HepG2 (cell line): ENCODE results near the gene GALNT9. TPM values are rescaled to one million over a fixed set of nuclear protein-coding genes. Genes with fewer than 3 reads are reported as not detected.

Source experiments
- ATAC-seq: fragments of 200-7000 bp; cut with Tn5 transposase; 3 replicates; pipeline ENCODE4 v1.9.1; 2020; ENCODE audit warnings: mild to moderate bottlenecking, moderate library complexity
- BruUV-seq: library from RNA; stranded (reverse); fragments of 400-500 nt; replicated peaks from 2 replicates; lab custom pipeline; 2021; lab: Mats Ljungman, UMichigan
- CTCF ChIA-PET: fragments of 300-600 bp; formaldehyde crosslinking; extraction: SDS; loops from one replicate; lab custom pipeline; 2021; ENCODE audit warnings: low total read pairs, inconsistent platforms, low intra/inter-chr PET ratio; lab: Yijun Ruan, JAX
- POLR2A ChIA-PET: fragments of 350-600 bp; sonication (Branson Sonifier 250); formaldehyde crosslinking; loops from one replicate; lab custom pipeline; 2020; ENCODE audit warnings: antibody characterized with exemption, inconsistent platforms; lab: Yijun Ruan, JAX
- DNase-seq: peaks from one replicate; pipeline ENCODE4 v3.0.0-alpha.2; 2015; ENCODE audit warnings: low spot score
- FAIRE-seq: peaks from 3 replicates; lab custom pipeline; 2011; peaks lifted over from hg19 to GRCh38; lab: Jason Lieb, UNC
- H2AFZ ChIP-seq: one replicate; pipeline ENCODE4 v1.6.1; 2011; ENCODE audit warnings: low read length, inconsistent platforms
- H3K27ac ChIP-seq: fragments of 300-600 bp; 3 replicates; pipeline ENCODE4 v1.8.0; 2011; ENCODE audit warnings: mixed run types, mild to moderate bottlenecking, mixed read lengths, low read length, inconsistent platforms; ENCODE audit not compliant: insufficient read depth; ENCODE audit errors: extremely low read length
- H3K27me3 ChIP-seq, 2 experiments: fragments of 200-600 bp in 1 of 2; 2 replicates in 1 of 2; 3 replicates in 1 of 2; pipeline versions ENCODE4 v1.6.0 to v1.8.0; 2011; ENCODE audit warnings: low read length in 2 of 2, mild to moderate bottlenecking in 2 of 2, moderate library complexity in 2 of 2, inconsistent platforms in 1 of 2; ENCODE audit not compliant: insufficient read depth in 2 of 2, control insufficient read depth in 1 of 2
- H3K36me3 ChIP-seq, 2 experiments: fragments of 200-600 bp in 1 of 2; replicated peaks in 1 of 2; 2 replicates in 1 of 2; 3 replicates in 1 of 2; pipeline versions ENCODE4 v1.5.1 to v1.8.0; 2011; ENCODE audit warnings: low read length in 2 of 2, inconsistent platforms in 1 of 2; ENCODE audit not compliant: insufficient read depth in 2 of 2, control insufficient read depth in 1 of 2
- H3K4me1 ChIP-seq: 2 replicates; pipeline ENCODE4 v1.5.1; 2012; ENCODE audit warnings: low read length, inconsistent platforms; ENCODE audit not compliant: insufficient read depth
- H3K4me2 ChIP-seq: 2 replicates; pipeline ENCODE4 v1.6.0; 2011; ENCODE audit warnings: low read depth, low read length, inconsistent platforms
- H3K4me3 ChIP-seq, 3 experiments: fragments of 200-600 bp in 1 of 3; sonication (generic), shearing (Covaris generic) in 1 of 3; replicated peaks in 1 of 3; 2 replicates each; pipeline ENCODE4 v1.5.1; 2011 to 2016; ENCODE audit warnings: low read length in 3 of 3, inconsistent platforms in 2 of 3, low read depth in 2 of 3, mild to moderate bottlenecking in 2 of 3, control low read depth in 1 of 3, mixed read lengths in 1 of 3; ENCODE audit not compliant: insufficient read depth in 1 of 3
- H3K79me2 ChIP-seq: one replicate; pipeline ENCODE4 v1.6.1; 2011; ENCODE audit warnings: low read length, inconsistent platforms; ENCODE audit not compliant: insufficient read depth
- H3K9ac ChIP-seq: 2 replicates; pipeline ENCODE4 v1.6.0; 2011; ENCODE audit warnings: mild to moderate bottlenecking, low read depth, low read length, inconsistent platforms; ENCODE audit not compliant: insufficient read depth
- H3K9me3 ChIP-seq: 2 replicates; pipeline ENCODE4 v1.5.1; 2012; ENCODE audit warnings: mild to moderate bottlenecking, low read length
- H4K20me1 ChIP-seq: 2 replicates; pipeline ENCODE4 v1.6.0; 2011; ENCODE audit warnings: inconsistent platforms, mild to moderate bottlenecking, low read length, moderate library complexity; ENCODE audit not compliant: insufficient read depth
- AGO2 ChIP-seq: fragments of 200-400 bp; formaldehyde crosslinking; optimal IDR thresholded peaks from 2 replicates; pipeline ENCODE3; 2017; ENCODE audit warnings: mild to moderate bottlenecking, low read depth, low read length, moderate library complexity
- HOXD1 ChIP-seq: sonication (generic); formaldehyde crosslinking; IDR thresholded peaks from 2 replicates; pipeline ENCODE4 v1.5.0; 2020; ENCODE audit warnings: missing genetic modification reagents
- KAT7 ChIP-seq: IDR thresholded peaks from 2 replicates; pipeline ENCODE4 v1.6.1; 2018; ENCODE audit warnings: borderline replicate concordance, missing compliant biosample characterization
- KAT8 ChIP-seq: IDR thresholded peaks from 2 replicates; pipeline ENCODE4 v1.6.1; 2016; ENCODE audit warnings: missing genetic modification reagents, missing compliant biosample characterization
- MXI1 ChIP-seq: IDR thresholded peaks from 3 replicates; pipeline ENCODE4 v1.6.1; 2012; ENCODE audit warnings: low read depth, low read length, inconsistent platforms, borderline replicate concordance
- PRDM10 ChIP-seq: sonication (generic); formaldehyde crosslinking; IDR thresholded peaks from 2 replicates; pipeline ENCODE4 v1.4.0; 2020; ENCODE audit warnings: low read depth, missing genetic modification reagents
- ZNF318 ChIP-seq: sonication (generic); formaldehyde crosslinking; IDR thresholded peaks from 2 replicates; pipeline ENCODE4 v1.4.0; 2020; ENCODE audit warnings: mild to moderate bottlenecking, missing genetic modification reagents
- ZNF431 ChIP-seq: sonication (generic); formaldehyde crosslinking; IDR thresholded peaks from 2 replicates; pipeline ENCODE4 v1.9.0; 2022; ENCODE audit warnings: missing genetic modification reagents, low read depth, mild to moderate bottlenecking, borderline replicate concordance
- ZNF484 ChIP-seq: sonication (generic); formaldehyde crosslinking; IDR thresholded peaks from 2 replicates; pipeline ENCODE4 v1.5.1; 2020; ENCODE audit warnings: mild to moderate bottlenecking, low read depth, missing genetic modification reagents, borderline replicate concordance
- WGBS: methylation state at CpG from one replicate; pipeline ENCODE4 v1.1.6; 2017; ENCODE audit warnings: low lambda C conversion rate; 5-methylcytosine and 5-hydroxymethylcytosine counted together
- in situ Hi-C: cut with HindIII; loops from 2 replicates; pipeline ENCODE4 v1.10.0; 2017; ENCODE audit warnings: low pct_unique_long_range_greater_than_20kb; ENCODE audit not compliant: extremely low pct_ligation_motif_present
- intact Hi-C: fragments of 100-400 bp; cut with micrococcal nuclease; formaldehyde crosslinking; loops from one replicate; pipeline ENCODE4 v1.10.0; 2022; ENCODE audit not compliant: unreplicated experiment
- polyA plus RNA-seq, 8 experiments: library from polyadenylated mRNA; depleted of rRNA in 3 of 8; stranded (reverse) in 7 of 8; unstranded in 1 of 8; fragments of >200 nt; fragmentation: Illumina TruSeq in 4 of 8; extraction: Trizol in 4 of 8; gene quantifications; 2 replicates each; pipeline versions ENCODE4 v1.2.1 to v1.2.3, GENCODE V29; 2011 to 2016; ENCODE audit warnings: low read depth in 4 of 8, missing spikeins in 1 of 8, mixed read lengths in 1 of 8; ENCODE audit not compliant: insufficient read depth in 1 of 8
- total RNA-seq, 5 experiments: library from RNA; depleted of rRNA; stranded (reverse); fragments of >200 nt; fragmentation: Illumina TruSeq; extraction: Trizol; gene quantifications; 2 replicates each; pipeline ENCODE4 v1.2.3, GENCODE V29; 2016; ENCODE audit warnings: low read depth in 1 of 5

Gene GALNT9
- total and polyA plus RNA-seq, 2 of the 13 experiments (the other 11 are each of a cell fraction or from before 2014, with no cell fraction given) = 0.04 TPM; not detected in 1

- TF ChIP-seq KAT8 (CRISPR knock-in tag) (no peak), ZNF431 (no peak)
These were observed 80.8 kb downstream of the GALNT9 start (continued) for GRCh38 chr12:132248453-132249167.

- no peak for FAIRE-seq
- TF ChIP-seq PRDM10 (CRISPR knock-in tag) (no peak), KAT7 (no peak), AGO2 (no peak), MXI1 (no peak), HOXD1 (CRISPR knock-in tag) (no peak), ZNF484 (CRISPR knock-in tag) (no peak), ZNF318 (CRISPR knock-in tag) (no peak)
These were observed 81.5 kb downstream of the GALNT9 start for GRCh38 chr12:132247718-132248452.

More at GRCh38 chr12:132247718-132248452, 81.5 kb downstream of the GALNT9 start:
- no peaks in the 10 kb centered on the region for H3K36me3 ChIP-seq
- 0 out of 2 replicates have a peak, but pooled peaks cover 5% of the 10 kb centered on the region for H4K20me1 ChIP-seq
- ATAC-seq (no peak), DNase-seq (no peak)
- 56% methylated on average over 35 of the region's 35 CpGs for WGBS
- peaks cover 21 to 62% of the 10 kb centered on the region in 2 experiments for H3K27me3 ChIP-seq
- H2AFZ ChIP-seq = no peak overlapping the region
- H3K4me1 ChIP-seq = no peaks in the 10 kb centered on the region
- ChIA-PET POLR2A (no interaction called here), CTCF (no interaction called here)
- intact Hi-C loops = no loop called here
- no peaks in the 10 kb centered on the region for H3K79me2 ChIP-seq
- no peak overlapping the region for H3K4me2 ChIP-seq
- no peaks in the 10 kb centered on the region for H3K9me3 ChIP-seq
- in situ Hi-C loops = no loop called here
- no peak overlapping the region for H3K9ac ChIP-seq
- BruUV-seq = no TSS peak
- H3K4me3 ChIP-seq = no peak overlapping the region
- no peak overlapping the region for H3K27ac ChIP-seq
